GM04503 (cell line): Measurements from ENCODE around the gene FGFBP1.

Experiments
- DNase-seq: peaks from one replicate; pipeline ENCODE4 v3.0.0-alpha.2; 2012; ENCODE audit warnings: low read depth

The FGFBP1 gene

DNA sequence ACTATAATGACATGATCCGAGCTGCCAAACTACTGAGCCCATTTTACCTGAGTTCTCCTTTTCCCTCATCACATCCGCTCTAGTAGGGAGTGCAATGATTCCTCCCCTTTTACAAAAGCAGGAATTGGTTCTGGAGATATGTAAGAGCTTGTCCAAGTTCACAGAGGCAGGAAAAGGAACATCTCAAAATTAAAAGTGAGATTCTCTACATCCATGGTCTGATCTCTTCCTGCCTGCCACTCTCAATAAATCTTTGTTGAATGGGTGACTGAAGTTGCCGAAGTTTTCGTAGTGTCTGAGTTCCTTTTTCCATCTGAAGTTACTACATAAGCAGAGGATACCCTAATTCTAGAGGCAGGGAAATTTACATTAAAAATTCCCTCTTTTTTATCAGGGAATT, at the start of gene FGFBP1:
Gene FGFBP1 (minus strand): TSS at position 101 of the 400 bp plus-strand sequence. CDS start 2,108 bp downstream, outside the sequence.
- DNase-seq, result no peak

DNA sequence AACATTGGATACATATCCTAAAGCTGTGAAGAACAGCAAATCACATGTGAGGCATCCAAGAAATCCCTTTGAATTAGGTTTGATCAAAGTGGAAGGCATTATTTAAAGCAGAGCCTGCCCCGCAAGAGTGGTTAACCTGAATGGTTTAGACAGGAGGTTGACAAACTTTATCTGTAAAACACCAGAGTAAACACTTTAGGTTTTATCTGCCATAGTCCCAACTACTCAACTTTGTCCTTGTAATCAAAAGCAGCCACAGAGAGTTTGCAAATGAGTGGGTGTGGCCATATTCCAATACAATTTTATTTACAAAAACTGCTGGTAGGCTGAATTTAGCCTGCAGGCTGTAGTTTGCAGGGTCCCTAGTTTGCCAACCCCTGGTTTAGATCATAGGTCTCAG, 49.7 kb upstream of the FGFBP1 start:
- no peak for DNase-seq

DNA sequence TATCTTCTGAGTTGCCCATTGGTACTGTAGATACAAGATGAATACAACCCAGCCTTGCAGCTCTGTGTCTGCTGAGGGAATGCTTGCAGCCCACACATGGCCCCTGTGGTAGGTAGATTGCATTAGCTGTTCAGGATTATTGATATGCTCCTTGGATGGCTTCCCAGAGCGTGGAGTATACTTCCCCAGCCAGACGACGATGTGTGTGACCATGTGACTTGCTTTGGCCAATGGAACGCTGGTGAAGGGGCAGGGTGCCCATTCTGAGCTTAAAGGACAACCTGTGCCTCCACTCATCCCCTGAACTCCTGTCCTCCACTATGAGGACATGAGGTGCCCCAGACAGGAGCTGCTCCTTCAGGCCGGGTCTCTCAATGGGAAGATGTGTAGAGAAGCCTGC, 48.4 kb upstream of the FGFBP1 start:
- no peak for DNase-seq

GRCh38 chr4:15983610-15984009, 45.1 kb upstream of the FGFBP1 start:
- no peak for DNase-seq

GRCh38 chr4:15982842-15983524, 44.4 kb upstream of the FGFBP1 start:
- DNase-seq, result no peak

GRCh38 chr4:15976456-15977447, 38.2 kb upstream of the FGFBP1 start:
- DNase-seq, result no peak

DNA sequence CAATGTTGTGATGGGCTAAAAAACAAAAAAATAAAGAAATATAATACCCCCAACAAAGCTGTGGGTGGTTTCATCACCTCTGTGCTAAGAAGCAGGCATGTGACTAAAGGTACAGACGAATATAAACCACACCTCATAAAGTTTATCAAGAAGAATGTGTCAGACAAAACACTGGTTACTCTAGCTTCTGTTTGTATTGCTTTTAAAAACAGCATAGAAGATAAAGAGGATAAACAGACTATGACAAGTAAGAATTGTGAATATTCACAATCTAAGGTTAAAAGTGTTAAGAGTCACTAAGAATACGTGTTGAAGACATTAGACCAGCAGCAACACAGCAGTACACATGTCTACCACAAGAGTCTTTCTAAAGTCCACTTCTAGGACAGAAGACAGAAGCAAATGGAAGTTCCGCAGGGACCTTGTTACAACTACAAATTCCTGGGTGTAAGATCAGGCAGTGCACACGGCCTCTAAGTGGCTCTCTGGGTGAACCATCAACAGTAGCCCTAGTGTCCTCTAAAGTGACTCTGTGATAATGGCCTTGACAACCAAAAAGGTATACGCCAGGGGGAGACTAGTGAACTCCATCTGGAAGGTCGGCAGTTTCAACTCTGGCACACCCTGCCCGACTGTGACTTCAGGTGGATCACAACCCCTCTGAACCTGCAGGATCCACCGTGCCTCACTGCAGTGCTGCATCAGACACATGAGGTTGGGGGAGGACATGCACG, 32.7 kb upstream of the FGFBP1 start:
- DNase-seq, result no peak

GRCh38 chr4:15968551-15969300, 30.2 kb upstream of the FGFBP1 start:
- DNase-seq, result no peak

DNA sequence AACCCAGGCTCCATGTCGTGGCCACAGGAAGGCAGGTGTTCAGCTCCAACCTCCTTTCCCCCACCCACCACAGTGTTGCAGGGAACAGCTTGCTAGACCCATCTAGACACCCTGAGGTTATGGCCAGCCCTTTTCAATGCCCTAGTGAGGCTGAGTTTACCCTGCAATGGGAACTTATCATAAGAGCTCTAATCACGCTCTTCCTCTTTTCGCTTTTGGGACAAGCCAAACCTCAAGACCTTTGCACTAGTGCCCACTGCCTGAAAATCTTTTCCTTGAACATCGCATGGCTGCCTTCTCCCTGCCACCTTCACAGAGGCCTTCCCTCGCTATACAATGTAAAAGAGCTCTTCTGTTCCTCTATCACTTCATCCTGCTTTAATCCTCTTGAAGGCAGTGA, 26.8 kb upstream of the FGFBP1 start:
- no peak for DNase-seq

DNA sequence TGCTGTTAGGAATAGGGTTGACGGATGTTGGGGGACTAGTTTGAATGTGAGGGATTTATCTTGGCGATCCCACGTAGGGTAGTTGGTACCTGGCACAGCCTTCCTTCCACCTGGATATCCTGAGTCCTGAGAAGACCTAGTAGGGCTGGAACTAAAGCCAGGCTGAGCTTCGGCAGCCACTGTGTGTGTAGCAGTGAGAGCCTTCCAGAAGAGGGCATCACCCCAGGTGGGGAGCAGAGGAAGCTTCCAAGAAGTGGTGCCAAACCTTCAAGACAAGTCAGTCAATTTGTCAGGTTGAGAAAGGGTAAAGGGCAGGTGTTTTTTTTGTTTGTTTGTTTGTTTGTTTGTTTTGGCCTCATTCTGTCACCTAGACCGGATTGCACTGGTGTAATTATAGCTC, 25.6 kb upstream of the FGFBP1 start:
- no peak for DNase-seq

DNA sequence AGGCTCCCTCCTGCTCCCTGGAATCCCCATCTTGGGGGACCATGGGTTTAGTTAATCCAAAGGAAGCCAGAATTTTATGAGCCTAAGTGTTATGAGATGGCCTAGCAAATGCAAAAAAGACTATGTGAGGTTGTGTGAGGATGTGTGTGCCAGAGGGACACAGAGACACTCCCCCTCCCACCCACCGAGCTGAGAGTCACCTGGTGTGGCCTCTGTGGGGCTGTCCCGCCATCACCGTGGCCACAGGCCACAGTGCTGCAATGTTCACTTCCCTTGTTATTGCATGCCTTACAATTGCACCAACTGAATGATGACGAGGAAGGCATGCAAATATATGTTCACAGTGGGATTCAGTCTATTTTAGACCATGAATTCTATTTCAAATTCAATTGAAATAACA, 25.0 kb upstream of the FGFBP1 start:
- DNase-seq, result no peak

DNA sequence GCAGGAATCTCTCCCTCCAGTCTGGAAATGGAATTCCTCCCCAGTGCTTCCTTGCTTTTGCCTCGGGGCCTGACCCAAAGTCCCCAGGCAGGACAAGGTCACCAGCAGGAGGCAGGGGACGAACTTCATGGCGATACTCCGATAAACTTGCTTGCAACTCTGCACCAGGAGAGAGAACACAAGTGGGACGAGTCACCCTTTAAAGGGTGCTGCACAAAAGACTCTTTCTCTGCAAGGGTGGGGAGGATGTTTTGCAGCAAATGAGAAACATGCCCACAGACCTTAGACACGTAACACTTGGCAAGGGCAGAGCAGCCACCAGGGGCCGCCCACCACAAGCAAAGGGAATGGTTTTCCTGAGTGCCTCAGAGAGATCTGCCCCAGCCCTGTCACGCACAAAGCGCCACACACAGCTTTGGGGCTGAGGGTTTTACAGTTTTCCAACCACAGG, 24.5 kb upstream of the FGFBP1 start, which contains the start of gene FGFBP2:
Gene FGFBP2 (minus strand): TSS at position 175 of the 451 bp plus-strand sequence. CDS start 46 bp downstream, at position 129.
- no peak for DNase-seq

DNA sequence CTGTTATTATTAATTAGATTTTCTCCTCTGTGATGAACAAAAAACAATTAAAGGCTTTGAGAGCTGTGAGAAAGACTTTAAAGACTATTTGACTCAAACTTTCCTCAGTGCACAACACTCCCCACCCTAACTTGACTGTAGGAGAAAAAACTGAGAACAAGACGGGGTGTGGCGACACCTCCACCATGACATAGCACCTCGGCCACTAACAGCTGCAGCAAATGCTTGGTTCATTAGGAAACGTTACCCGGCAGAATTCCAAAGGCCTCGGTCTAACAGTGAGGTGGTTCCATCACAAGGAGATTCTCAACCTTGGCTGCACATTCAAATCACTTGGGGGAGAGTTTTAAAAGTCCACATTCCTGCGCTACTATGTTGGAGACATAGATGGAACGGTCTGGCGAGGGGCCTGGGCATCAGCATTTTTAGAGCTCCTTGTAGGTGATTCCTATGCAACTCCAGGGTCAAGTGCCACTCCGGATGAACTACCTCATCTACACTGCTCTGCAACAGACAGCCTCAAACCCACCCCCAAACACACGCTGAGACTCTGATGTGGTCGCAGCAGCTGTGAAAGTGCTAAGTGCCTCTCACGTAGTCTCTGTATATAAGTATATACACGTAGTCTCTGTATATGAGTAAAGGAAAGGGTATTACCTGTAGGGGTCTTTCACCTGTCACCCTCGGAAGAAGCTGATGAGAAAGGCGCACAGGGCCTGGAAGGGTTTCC, 23.4 kb upstream of the FGFBP1 start:
- DNase-seq, result no peak

- no peak for DNase-seq
Measured at GRCh38 chr4:15958562-15958961, 20.0 kb upstream of the FGFBP1 start.

DNA sequence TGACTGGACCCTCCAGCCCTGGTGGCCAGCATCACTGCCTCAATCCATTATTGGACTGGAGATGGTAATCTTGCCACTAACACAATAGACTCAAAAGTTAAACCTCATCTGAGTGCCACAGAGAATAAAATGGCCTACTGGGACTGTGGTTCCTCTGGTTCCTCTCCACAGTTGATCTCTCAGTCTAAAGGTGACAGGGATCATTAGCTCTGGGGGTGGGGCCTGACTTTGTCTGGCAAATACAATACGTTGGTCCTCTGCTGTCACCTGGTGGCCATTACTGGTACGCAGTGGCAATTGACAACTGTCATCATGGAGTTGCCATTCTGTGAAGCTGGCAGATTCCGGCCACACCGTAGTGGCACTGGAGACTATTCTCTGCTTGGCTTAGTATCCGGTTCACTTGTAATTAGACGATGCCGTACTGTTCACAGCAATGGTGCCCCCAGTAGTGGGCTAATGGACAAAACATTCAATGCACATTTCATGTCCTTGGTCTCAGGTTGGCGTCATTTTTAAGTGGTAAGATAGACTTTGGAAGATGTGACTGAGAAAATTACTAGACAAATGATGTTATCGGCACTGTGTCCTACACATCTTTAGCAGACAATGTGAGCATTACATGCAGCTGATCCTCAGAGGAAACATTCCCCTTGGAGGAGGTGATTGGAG, 17.8 kb upstream of the FGFBP1 start:
- no peak for DNase-seq

GRCh38 chr4:15955670-15956069, 17.1 kb upstream of the FGFBP1 start:
- DNase-seq, result no peak

DNA sequence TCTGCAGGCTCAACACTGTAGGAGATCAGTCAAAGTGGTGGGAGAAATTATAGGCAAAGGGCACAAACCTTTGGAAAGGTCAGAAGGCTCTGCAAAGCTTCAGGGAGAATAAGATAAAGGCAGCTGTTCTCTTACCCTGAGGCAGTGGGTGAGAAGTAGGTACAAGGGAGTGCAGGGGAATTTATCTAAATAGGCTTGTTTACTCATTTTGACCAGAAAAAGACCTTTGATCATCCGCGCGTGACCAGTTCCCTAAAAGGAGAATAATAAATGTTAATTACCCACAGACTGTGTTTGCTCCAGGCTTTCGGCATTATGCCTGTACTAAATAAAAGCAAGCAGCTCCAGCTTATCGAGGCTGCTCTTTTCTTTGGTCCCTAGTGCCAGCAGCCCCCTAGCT, 15.1 kb upstream of the FGFBP1 start:
- no peak for DNase-seq

GRCh38 chr4:15951781-15952180, 13.2 kb upstream of the FGFBP1 start:
- DNase-seq, result no peak

- no peak for DNase-seq
Measured at GRCh38 chr4:15948826-15949225, 10.3 kb upstream of the FGFBP1 start.

- DNase-seq, result no peak
Measured at GRCh38 chr4:15947684-15948083, 9.1 kb upstream of the FGFBP1 start.
